NCI-H2227 (cell line): ENCODE data around the gene ZSCAN5A.
A peak's percentile ranks its signal among the peaks of the same experiment; 100 is the strongest.
"Not testable (repeated sequence)": the region's sequence is repeated elsewhere in the genome, so short reads cannot be mapped to it uniquely, and the experiment has no call there.

Source experiments
- DNase-seq: peaks from one replicate; lab custom pipeline; 2025; ENCODE audit not compliant: unreplicated experiment; lab: John Stamatoyannopoulos, UW

ZSCAN5A gene

DNA sequence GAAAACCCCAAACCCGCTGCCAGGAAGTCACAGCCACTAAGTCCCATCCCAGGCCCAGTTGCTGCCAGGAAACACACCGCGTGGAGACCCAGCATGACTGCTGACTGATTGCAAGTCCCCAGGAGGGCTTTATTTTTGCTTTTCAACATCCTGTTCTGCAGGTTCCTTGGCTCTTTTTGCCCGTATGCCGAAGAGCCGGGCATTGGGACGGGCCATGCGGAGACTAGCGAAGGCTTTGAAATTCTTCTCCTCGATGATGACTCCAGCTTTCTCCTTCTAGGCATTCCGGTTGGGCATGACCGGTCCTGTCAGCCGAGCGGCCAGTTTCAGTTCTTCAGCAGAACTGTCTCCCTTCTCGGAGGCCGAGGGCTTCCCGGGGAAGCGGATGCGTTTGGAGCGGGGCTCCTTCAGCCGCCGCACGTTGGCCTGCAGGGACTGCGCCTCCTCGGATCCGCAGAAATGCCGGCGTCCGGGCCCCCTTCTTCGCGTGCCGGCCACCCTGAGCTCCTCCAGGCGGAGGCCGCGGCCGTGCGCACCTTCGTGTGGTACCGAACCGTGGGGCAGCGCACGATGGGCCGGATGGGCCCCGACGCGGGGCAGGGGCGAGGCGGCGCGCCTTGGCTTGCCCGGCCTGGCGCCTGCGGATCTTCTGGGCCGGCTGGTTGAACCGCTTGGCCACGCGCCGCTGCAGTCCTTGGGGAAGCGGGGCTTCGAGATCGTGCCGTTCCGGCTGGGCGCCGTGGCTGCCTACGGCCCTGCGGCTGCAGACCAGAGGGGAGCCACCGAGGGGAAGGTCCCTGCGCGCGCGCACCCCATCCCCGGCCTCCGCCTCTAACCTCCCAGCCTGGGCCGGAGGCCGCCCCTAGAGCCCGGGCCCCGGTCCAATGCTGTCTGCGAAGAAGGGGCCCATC is 97.3 kb downstream of the ZSCAN5A start:
- DNase-seq, result no peak

DNA sequence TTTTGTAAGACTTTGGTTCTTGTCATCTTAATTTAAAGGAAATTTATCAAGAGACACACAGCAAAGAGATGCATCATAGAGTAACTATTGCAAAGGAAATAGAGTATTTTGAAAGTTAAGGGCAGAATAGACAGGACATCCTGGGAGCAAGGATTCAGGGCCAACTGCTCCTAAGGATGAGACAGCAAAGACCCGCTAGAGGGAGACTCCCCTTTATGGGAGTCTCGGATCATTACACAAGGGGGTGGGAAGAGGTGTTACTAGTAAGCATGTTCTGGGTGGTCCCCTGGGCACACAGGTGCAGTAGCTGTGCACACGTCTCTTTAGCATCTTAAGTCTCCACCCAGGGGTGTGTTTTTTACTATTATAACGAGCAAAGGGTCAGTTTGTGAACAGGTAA is 102.9 kb downstream of the ZSCAN5A start:
- DNase-seq, result no peak

DNA sequence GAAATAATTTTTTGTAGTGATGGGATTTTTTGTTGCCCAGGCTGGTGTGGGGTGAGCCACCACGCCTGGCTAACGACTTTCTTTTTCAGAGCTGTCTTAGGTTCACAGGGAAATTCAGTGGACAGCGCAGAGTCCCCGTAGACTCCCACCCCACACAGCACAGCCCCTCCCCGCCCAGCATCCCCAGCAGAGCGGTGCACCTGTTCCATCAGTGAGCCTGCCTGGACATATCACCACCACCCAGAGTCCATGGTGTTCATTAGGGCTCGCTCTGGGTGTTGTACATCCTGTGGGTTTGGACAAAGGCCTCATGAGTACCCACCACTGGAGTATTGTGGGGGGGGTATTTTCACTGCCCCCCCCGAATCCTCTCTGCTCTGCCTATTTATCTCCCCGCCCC is 104.6 kb downstream of the ZSCAN5A start:
- not testable (repeated sequence) for DNase-seq

DNA sequence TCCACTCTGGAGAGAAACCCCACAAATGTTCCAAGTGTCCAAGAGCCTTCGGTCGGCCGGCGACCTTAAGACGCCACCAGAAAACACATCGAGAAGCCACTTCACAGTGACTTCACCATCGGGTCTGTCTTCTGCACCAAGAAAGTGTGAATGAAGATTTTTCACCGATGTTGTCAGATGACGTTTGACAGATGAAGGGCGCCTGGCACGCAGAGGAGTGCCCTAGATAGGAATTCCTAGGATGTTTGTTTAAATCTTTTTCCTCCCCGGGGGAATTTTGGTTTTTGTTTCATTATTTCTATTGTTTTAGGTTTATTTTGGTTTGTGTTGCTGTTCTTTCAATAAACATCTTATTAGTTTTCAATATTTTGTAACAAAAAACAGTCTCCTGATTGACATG is 105.5 kb downstream of the ZSCAN5A start:
- DNase-seq, result no peak

DNA sequence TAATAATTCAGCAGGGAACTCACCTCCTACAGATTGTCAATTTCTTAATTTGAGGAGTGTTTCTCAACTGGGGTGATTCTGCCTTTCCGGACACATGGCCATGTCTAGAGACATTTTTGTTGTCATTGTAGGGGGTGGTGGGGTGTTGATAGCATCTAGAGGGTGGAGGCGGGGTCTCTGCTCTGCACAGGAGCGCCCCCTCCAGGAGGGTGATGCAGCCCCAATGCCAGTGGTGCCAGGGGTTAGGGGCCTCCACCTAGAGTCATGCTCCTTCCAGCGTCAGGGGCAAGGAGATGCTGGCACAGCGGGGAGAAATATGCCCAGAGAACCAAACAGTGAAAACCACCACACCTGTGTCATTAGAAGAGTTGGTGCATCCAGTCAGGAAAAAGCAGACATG is 107.1 kb downstream of the ZSCAN5A start:
- not testable (repeated sequence) for DNase-seq

DNA sequence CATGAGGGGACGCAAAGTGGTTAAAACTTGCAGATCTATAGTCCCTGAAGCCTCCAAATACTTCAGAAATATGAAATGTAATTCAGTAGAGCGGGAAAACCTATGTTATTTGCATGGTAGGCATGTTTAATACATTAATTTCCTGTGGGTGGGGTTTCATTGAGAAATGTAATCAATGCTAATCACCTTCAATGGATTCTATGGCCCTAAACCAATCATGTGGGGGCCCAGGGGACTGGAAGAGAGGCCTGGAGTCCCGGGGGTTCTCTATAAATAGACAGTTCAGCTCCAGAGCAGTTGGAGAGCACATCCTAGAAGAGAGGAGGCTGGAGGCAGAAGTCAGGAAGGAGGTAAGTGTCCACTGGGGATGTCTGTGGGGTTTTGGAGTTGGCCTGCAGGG is 112.7 kb downstream of the ZSCAN5A start, which contains the start of gene ZSCAN5C:
TSS of gene ZSCAN5C (plus strand) at position 301 of the 400 bp plus-strand sequence. CDS start 3,641 bp downstream, outside the sequence.
- no peak for DNase-seq

DNA sequence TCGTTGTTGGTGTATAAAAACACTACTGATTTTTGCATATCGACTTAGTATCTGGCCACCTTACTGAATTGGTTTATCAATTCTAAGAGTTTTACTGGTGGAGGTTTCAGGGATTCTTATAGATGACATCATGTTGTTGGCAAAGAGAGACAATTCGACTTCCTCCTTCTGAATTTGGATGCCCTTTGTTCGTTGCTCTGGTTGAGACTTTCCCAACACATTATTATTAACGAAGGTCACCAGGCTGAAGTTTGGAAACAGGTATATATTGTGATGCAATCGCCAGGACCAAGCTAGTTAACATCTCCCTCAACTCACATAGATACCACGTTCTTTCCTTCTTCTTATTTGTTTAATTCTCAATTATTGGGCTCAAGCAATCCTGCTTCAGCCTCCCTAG is 115.0 kb downstream of the ZSCAN5A start:
- DNase-seq, result no peak

DNA sequence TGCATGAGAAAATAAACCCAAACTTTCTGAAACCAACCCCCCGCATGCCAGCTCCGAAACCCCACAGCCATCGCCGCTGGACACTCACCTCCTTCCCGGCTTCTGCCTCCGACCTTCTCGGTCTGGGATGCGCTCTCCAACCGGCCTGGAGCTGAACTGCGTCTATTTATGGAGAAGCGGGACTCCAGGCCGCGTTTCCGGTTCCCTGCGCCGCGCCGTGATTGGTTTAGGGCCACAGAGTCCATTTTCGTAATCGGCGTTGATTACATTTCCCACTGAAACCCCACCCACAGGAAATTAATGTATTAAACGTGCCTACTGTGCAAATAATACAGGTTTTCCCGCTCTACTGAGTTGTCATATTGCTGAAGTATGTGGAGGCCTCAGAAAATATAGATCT is 117.0 kb downstream of the ZSCAN5A start, which contains the start of gene ZSCAN5B:
TSS of gene ZSCAN5B (minus strand) at position 138 of the 400 bp plus-strand sequence. CDS start 4,731 bp downstream, outside the sequence.
- not testable (repeated sequence) for DNase-seq

DNA sequence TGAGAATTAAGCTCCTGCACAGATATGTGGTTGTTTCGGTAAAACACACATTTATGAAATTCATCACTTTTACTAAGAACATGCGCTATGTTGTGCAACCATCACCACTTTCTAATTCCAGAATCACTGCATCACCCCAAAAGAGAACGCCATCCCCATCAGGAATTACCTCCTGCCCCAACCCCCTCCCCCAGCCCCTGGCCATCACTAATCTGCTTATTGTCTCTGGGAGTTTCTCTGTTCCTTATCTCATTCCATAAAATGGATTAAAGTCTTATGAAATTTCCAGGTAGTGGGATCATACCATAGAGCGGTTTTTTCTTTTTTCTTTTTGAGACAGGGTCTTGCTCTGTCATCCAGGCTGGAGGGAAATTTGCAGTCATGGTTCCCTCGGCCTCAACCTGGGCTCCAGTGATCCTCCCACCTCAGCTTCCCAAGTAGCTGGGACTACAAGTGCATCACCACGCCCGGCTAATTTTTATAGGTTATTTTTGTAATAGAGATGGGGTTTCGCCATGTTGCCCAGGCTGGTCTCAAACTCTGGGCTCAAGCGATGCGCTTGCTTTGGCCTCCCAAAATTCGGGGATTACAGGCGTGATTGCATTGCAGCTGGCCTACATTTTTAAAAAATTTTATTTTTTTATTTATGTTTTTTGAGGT is 120.5 kb downstream of the ZSCAN5A start:
- no peak for DNase-seq

DNA sequence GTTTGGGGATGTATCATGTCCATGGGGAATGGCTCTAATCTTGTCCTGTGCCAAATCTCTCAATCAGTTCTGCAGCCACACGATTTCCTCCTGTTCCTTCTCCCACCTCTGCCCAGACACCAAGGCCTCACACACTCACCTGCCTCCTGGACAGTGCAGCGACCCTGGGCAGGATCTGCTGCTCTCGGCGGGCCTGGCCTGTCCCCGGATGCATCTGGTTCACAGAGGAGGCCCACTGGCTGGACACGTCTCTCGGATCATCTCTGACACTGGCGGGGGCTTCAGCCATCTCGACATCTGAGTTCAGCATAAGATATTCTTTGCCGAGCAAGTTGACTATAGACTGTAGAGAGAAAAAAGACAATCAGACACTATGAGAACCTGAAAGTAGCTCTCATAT is 122.9 kb downstream of the ZSCAN5A start:
- no peak for DNase-seq

DNA sequence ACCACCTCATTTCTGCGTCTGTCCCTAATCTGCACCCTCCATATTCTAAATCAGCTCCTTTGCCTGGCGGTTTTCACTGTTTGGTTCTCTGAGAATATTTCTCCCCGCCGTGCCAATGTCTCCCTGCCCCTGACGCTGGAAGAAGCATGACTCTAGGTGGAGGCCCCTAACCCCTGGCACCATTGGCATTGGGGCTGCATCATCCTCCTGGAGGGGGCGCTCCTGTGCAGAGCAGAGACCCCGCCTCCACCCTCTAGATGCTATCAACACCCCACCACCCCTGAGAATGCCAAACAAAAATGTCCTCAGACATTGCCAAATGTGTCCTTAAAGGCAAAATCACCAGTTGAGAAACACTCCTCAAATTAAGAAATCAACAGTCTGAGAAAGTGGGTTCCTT is 123.5 kb downstream of the ZSCAN5A start:
- DNase-seq, result no peak

DNA sequence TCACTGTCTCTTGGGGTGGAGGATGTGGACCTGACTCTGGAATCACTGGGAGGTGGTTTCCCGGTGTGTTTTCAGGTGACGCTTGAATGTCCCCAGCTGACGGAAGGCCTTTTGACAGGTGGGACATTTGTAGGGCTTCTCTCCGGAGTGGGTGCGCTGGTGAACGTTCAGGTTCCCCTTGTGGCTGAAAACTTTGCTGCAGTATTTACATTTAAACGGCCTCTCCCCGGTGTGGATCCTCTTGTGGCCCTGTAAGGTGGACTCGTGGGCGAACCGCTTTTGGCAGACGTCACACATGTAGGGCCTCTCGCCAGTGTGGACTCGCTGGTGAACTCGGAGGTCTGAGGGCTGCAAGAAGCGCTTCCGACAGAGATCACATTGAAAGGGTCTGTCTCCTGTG is 124.9 kb downstream of the ZSCAN5A start:
- DNase-seq, result no peak

DNA sequence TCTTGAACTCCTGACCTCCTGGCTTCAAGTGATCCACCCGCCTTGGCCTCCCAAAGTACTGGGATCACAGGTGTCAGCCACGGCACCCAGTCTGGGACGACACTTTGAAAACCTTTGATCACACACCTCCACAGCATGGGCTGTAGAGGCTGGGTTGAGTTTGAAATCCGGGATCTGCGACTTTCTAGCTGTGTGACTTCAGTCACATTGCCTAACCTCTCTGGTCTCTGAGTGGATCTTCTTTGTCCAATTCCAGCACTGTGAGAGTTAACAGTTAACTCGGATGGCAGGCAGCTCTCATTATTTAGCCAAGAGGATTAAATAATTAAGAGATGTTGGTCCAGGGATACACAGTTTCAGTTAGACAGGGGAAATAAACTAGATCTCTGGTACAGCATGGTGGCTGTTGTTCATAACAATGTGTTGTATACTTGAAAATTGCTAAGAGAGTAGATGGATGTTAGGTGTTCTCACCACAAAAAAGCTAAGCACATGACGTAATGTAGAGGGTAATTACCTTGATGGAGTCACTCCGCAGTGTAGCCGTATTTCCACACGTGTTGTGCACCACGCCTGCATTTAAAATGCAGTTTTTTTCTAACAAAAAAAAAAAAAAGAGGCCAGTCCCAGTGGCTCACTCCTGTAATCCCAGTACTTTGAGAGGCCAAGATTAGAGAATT is 136.9 kb downstream of the ZSCAN5A start:
- peak; percentile 29 for DNase-seq

DNA sequence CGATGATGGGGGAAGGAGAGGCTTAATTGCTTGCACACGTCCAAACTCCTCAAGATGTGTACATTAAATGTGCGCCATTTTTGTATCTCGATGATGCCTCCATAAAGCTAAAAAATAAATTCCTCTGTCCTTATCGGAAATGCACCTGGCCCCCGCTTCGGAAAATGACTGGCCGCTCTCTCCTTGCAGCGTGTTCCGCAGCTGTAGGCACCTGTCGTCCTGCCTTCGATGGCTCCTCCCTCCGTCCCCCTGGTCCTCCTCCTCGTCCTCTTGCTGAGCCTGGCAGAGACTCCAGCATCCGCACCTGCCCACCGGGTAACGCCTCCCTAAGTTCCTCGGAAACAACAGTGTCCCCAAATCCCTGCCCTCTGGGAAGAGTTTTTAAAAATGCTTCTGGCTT is 137.8 kb downstream of the ZSCAN5A start:
- DNase-seq, result no peak

DNA sequence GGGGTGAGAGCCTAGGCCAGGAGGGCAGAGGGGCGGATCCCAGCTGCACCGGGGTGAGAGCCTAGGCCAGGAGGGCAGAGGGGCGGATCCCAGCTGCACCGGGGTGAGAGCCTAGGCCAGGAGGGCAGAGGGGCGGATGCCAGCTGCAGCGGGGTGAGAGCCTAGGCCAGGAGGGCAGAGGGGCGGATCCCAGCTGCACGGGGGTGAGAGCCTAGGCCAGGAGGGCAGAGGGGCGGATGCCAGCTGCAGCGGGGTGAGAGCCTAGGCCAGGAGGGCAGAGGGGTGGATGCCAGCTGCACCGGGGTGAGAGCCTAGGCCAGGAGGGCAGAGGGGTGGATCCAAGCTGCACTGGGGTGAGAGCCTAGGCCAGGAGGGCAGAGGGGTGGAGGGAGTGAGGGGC is 138.3 kb downstream of the ZSCAN5A start:
- DNase-seq, result not testable (repeated sequence)

DNA sequence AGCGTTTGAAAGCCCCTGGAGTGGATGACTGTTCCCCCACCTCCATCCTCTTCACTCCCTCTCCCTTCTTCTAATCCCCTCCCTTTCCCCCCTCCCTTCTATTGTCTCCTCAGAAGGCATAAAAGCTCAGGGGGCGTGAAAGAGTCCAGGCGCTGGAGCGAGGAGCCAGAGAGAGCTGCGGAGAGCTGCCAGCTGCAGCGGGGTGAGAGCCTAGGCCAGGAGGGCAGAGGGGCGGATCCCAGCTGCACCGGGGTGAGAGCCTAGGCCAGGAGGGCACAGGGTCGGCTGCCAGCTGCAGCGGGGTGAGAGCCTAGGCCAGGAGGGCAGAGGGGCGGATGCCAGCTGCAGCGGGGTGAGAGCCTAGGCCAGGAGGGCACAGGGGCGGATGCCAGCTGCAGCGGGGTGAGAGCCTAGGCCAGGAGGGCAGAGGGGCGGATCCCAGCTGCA is 138.8 kb downstream of the ZSCAN5A start, which contains the start of gene GALP:
TSS of gene GALP (plus strand) at position 148 of the 447 bp plus-strand sequence. CDS start 1,101 bp downstream, outside the sequence.
- peak; percentile 82 for DNase-seq

DNA sequence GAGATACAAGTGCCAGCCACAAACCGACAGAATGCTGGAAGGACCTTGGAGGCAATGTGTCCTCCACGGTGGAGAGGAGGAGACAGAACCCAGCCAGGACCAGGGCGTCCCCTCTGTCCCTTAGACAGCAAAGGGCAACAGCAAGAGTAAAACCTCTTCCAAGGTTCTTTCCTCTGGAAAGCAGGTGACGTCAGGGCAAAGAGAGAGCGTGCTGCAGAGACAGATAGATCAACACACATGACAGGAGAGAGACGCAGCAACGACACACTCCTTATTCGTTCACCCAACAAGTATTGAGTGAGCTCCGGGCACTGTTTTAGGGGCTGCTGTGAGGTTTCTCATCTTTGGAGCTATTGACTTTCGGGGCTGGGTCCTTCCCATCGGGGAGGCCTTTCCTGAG is 140.1 kb downstream of the ZSCAN5A start:
- DNase-seq, result peak; percentile 32

DNA sequence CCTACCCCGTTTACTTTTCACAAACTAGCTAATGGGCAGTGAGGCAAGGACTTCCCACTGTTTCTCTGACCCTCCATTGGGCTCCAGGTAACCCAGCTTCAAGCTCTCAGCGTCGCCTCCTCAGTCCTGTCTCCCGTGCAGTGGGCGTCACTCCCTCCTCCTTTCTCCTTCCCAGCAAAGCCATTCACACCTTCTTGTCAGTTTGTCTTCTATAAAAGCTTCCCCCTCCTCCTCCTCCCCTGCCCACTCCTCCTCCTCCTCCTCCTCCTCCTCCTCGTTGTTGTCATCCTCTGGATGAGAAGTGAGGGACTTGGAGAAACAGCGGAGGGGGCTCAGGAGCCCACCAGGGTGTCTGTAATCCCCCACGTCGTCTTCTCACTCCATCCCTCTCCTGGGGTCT is 140.6 kb downstream of the ZSCAN5A start:
- no peak for DNase-seq
